Activated naive CD8-positive, alpha-beta T cell (primary cell): Measurements from ENCODE around the gene OVOL3.

ENCODE experiments used
- H3K27ac Mint-ChIP-seq: one replicate; pipeline ENCODE4 v1.8.0; 2021; ENCODE audit warnings: mixed read lengths
- H3K27me3 Mint-ChIP-seq: one replicate; pipeline ENCODE4 v1.8.0; 2021; ENCODE audit warnings: mixed read lengths
- H3K36me3 Mint-ChIP-seq: one replicate; pipeline ENCODE4 v1.8.0; 2021; ENCODE audit warnings: mixed read lengths
- H3K4me1 Mint-ChIP-seq: one replicate; pipeline ENCODE4 v1.8.0; 2021; ENCODE audit warnings: low read depth, mixed read lengths
- H3K4me3 Mint-ChIP-seq: one replicate; pipeline ENCODE4 v1.8.0; 2021; ENCODE audit warnings: mild to moderate bottlenecking, mixed read lengths
- H3K9me3 Mint-ChIP-seq: one replicate; pipeline ENCODE4 v1.8.0; 2021; ENCODE audit warnings: low read depth, mixed read lengths

OVOL3 gene

DNA sequence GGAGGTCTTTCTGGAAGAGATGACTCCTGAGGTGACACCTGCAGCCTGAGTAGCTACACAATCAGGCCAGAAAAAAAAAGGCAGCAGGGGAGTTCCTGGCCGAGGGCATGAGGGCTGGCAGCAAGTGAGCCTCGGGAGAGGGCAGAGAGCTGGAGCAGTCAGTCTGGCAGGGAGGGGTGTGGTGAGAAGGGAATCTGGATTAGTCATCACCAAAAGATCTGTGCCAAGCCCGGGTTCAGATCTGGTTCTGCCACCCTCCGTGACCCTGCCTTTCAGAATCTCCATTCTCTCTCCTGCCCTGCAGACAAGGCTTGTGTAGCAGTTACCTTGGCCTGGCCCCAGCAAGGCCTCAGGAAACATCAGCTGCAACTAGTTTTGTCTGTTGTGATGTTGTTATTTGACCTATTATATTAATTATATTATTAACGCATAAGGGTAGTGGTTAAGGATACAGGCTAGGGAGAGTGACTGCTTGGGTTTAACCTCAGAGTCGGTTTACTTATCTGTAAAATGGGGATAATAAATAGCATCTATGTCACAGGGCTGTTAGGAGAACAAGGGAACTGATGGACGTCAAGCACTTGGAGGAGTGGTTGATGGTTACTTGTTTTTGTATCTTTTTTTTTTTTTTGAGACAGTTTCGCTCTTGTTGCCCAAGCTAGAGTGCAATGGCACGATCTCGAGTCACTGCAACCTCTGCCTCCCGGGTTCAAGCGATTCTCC, 26.2 kb downstream of the OVOL3 start:
- Mint-ChIP-seq H3K27ac (no peak overlapping the region), H3K36me3 (peaks cover 4% of the 10 kb centered on the region), H3K4me3 (no peak overlapping the region), H3K9me3 (no peaks in the 10 kb centered on the region), H3K4me1 (peaks cover 22% of the 10 kb centered on the region), H3K27me3 (no peaks in the 10 kb centered on the region)

DNA sequence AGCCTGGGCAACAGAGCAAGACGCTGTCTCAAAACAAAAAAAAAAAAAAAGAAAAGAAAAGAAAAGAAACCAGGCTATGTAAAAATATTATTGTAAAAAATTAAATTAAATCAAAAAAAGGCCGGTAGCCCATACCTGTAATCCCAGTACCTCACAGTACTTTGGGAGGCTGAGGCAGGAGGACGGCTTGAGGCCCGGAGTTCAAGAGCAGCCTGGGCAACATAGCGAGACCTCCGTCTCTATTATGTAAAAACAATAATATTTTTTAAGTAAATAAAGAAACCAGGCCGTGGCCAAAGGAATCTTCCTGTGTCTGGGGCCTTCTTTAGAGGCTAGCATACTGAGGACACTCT, 28.2 kb downstream of the OVOL3 start:
- no peaks in the 10 kb centered on the region for H3K27me3 Mint-ChIP-seq
- H3K4me3 Mint-ChIP-seq: peak overlapping the region; percentile 94
- H3K36me3 Mint-ChIP-seq: peaks cover 4% of the 10 kb centered on the region
- no peaks in the 10 kb centered on the region for H3K9me3 Mint-ChIP-seq
- peaks cover 11% of the 10 kb centered on the region for H3K4me1 Mint-ChIP-seq
- H3K27ac Mint-ChIP-seq: peak overlapping the region; percentile 91

- Mint-ChIP-seq H3K4me3 (peak within 1 kb of the TSS; percentile 94), H3K27me3 (no peaks in the 10 kb centered on the region), H3K4me1 (peaks cover 11% of the 10 kb centered on the region), H3K36me3 (peaks cover 4% of the 10 kb centered on the region), H3K27ac (peak within 1 kb of the TSS; percentile 91), H3K9me3 (no peaks in the 10 kb centered on the region)
Measured at GRCh38 chr19:36139473-36140303, 28.7 kb downstream of the OVOL3 start, which contains the start of gene CAPNS1. TSS of gene CAPNS1 (plus strand) at chr19:36140066. CDS start at chr19:36141012, 946 bp downstream.

GRCh38 chr19:36140304-36141038, 29.5 kb downstream of the OVOL3 start:
- Mint-ChIP-seq H3K27me3 (no peaks in the 10 kb centered on the region), H3K36me3 (peaks cover 4% of the 10 kb centered on the region), H3K9me3 (no peaks in the 10 kb centered on the region), H3K27ac (peak overlapping the region; percentile 91), H3K4me3 (peak overlapping the region; percentile 94), H3K4me1 (peaks cover 11% of the 10 kb centered on the region)

DNA sequence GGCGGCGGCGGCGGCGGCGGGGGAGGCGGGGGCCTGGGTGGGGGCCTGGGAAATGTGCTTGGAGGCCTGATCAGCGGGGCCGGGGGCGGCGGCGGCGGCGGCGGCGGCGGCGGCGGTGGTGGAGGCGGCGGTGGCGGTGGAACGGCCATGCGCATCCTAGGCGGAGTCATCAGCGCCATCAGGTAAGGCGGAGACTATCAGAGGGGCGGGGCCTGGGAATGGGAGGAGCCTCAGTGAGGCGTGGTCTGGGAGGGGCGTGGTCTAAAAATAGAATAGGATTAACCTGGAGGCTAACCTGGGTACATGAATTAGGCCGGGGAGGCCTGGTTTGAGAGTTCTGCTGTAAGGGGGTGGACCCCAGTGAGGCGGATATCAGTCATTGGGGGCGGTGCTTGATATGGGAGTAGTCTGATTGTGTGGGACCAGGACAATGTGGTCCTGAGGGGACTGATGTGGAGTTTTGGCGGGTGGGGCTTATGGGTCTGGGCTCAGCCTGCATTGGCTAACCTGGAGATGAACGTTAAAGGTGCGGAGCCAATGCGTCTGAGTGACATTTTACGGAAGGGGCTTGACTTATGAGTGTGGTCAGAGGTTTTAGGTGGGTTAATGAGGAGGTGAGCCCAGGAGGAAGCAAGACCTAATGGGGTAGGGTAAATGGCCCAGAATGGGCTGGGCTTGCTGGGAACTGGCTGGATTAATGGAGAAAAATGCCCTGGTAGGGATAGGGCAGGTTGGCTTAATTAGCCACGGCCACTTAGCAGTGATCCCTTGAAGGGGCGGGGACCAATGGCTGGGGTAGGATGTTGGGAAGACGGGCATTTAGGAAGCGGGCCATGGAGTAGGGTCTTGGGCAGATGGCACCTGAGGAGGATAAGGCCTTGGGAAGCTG, 30.3 kb downstream of the OVOL3 start:
- H3K9me3 Mint-ChIP-seq: no peaks in the 10 kb centered on the region
- H3K27ac Mint-ChIP-seq: peak overlapping the region; percentile 85
- H3K4me3 Mint-ChIP-seq: peak overlapping the region; percentile 94
- H3K27me3 Mint-ChIP-seq: no peaks in the 10 kb centered on the region
- peaks cover 11% of the 10 kb centered on the region for H3K4me1 Mint-ChIP-seq
- H3K36me3 Mint-ChIP-seq: peaks cover 5% of the 10 kb centered on the region

GRCh38 chr19:36142046-36142445, 31.1 kb downstream of the OVOL3 start:
- no peaks in the 10 kb centered on the region for H3K9me3 Mint-ChIP-seq
- no peak overlapping the region for H3K27ac Mint-ChIP-seq
- H3K4me1 Mint-ChIP-seq: peaks cover 12% of the 10 kb centered on the region
- H3K36me3 Mint-ChIP-seq: peaks cover 9% of the 10 kb centered on the region
- no peaks in the 10 kb centered on the region for H3K27me3 Mint-ChIP-seq
- peak overlapping the region; percentile 94 for H3K4me3 Mint-ChIP-seq

- peaks cover 11% of the 10 kb centered on the region for H3K36me3 Mint-ChIP-seq
- no peaks in the 10 kb centered on the region for H3K27me3 Mint-ChIP-seq
- peaks cover 14% of the 10 kb centered on the region for H3K4me1 Mint-ChIP-seq
- peak overlapping the region; percentile 53 for H3K4me3 Mint-ChIP-seq
- no peak overlapping the region for H3K27ac Mint-ChIP-seq
- H3K9me3 Mint-ChIP-seq: no peaks in the 10 kb centered on the region
Measured at GRCh38 chr19:36142496-36142895, 31.6 kb downstream of the OVOL3 start.

DNA sequence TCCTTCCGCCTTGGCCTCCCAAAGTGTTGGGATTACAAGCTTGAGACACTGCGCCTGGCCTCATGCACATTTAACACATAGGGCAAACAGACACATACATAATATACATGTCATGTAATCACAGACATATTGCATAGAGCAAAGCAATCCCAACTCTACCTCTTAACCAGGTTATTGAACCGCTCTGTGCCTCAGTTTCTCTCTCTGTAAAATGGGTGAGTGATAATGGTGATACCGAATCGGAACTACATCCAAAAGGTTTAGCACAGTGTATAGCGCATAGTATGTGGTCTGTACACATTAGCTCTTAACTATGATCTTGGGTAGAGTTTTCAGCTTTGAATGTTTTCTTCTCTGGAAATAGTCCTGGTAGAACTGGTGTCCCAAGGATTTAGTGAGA, 33.7 kb downstream of the OVOL3 start:
- Mint-ChIP-seq H3K27me3 (no peaks in the 10 kb centered on the region), H3K9me3 (no peaks in the 10 kb centered on the region), H3K27ac (no peak overlapping the region), H3K4me3 (no peak overlapping the region), H3K36me3 (peaks cover 14% of the 10 kb centered on the region), H3K4me1 (peaks cover 11% of the 10 kb centered on the region)

- Mint-ChIP-seq H3K4me1 (peaks cover 2% of the 10 kb centered on the region), H3K4me3 (no peak overlapping the region), H3K27ac (no peak overlapping the region), H3K36me3 (peaks cover 10% of the 10 kb centered on the region), H3K27me3 (no peaks in the 10 kb centered on the region), H3K9me3 (no peaks in the 10 kb centered on the region)
Measured at GRCh38 chr19:36149673-36150406, 38.9 kb downstream of the OVOL3 start.

DNA sequence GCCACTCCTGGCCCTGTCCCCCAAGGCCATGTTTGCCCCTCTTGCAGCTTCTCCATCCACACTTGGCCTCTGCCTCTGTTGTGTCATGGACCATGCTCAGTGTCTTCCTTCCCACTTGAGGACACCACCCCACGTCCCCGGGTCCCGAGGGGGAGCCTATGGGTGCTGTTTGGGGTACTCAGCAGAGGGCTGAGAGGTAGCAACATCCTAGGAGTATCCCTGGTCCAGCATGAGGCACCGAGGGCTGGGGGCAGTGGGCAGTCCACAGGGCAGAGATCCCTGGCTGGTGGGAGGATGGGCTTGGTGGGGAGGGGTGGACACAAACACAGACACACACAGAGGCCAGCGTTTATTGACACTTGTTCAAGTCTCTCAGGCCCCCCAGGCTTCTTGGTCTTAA, 39.6 kb downstream of the OVOL3 start:
- Mint-ChIP-seq H3K9me3 (no peaks in the 10 kb centered on the region), H3K4me1 (peaks cover 2% of the 10 kb centered on the region), H3K36me3 (peaks cover 10% of the 10 kb centered on the region), H3K27ac (no peak overlapping the region), H3K4me3 (no peak overlapping the region), H3K27me3 (no peaks in the 10 kb centered on the region)

GRCh38 chr19:36151144-36152018, 40.4 kb downstream of the OVOL3 start:
- Mint-ChIP-seq H3K36me3 (peaks cover 8% of the 10 kb centered on the region), H3K4me1 (peaks cover 2% of the 10 kb centered on the region), H3K27me3 (no peaks in the 10 kb centered on the region), H3K9me3 (no peaks in the 10 kb centered on the region), H3K4me3 (no peak overlapping the region), H3K27ac (no peak overlapping the region)

- H3K36me3 Mint-ChIP-seq: peaks cover 6% of the 10 kb centered on the region
- no peak overlapping the region for H3K27ac Mint-ChIP-seq
- peaks cover 2% of the 10 kb centered on the region for H3K4me1 Mint-ChIP-seq
- no peaks in the 10 kb centered on the region for H3K9me3 Mint-ChIP-seq
- H3K4me3 Mint-ChIP-seq: no peak overlapping the region
- H3K27me3 Mint-ChIP-seq: no peaks in the 10 kb centered on the region
Measured at GRCh38 chr19:36152019-36152351, 41.0 kb downstream of the OVOL3 start.
